ENCODE measurements around the gene RNF40. TPM values are rescaled to one million over a fixed set of nuclear protein-coding genes. Genes with fewer than 3 reads are reported as not detected.

RNF40 gene
- polyA plus RNA-seq, 1 donor (not counting 4 experiments of a cell fraction or from before 2014, with no cell fraction given) = 52.7 TPM

- Histone ChIP-seq H3K27me3 (ENCODE audit: control insufficient read depth, extremely low read depth, insufficient read depth, low read length) (no peaks in the 10 kb centered on the region), H3K27ac (ENCODE audit: control insufficient read depth, insufficient read depth, low read length) (no peak overlapping the region), H3K9me3 (ENCODE audit: control insufficient read depth, low read depth, low read length) (no peaks in the 10 kb centered on the region), H3K9me1 (ENCODE audit: control insufficient read depth, extremely low read depth, insufficient read depth, low read length) (no peaks in the 10 kb centered on the region), H3K4me2 (ENCODE audit: control insufficient read depth, extremely low read depth, insufficient read depth, low read depth, low read length) (no peak overlapping the region), H3K4me3 (ENCODE audit: control insufficient read depth in 2 of 3, extremely low read depth in 1 of 3, insufficient read depth in 2 of 3, low read depth in 1 of 3, low read length in 3 of 3) (no peak overlapping the region), H3K4me1 (ENCODE audit: control insufficient read depth, extremely low read depth, insufficient read depth, low read length) (no peaks in the 10 kb centered on the region), H4K20me1 (ENCODE audit: control insufficient read depth, extremely low read depth, insufficient read depth, low read length) (no peaks in the 10 kb centered on the region), H3K9ac (ENCODE audit: control insufficient read depth, extremely low read depth, insufficient read depth, low read length) (no peak overlapping the region), H3K36me3 (ENCODE audit: control insufficient read depth in 2 of 2, extremely low read depth in 1 of 2, insufficient read depth in 2 of 2, low read length in 2 of 2) (peaks cover 55 to 60% of the 10 kb centered on the region in 2 experiments), H3K79me2 (ENCODE audit: control insufficient read depth, insufficient read depth, low read length) (peaks cover 35% of the 10 kb centered on the region), H2AFZ (ENCODE audit: control insufficient read depth, low read length) (no peak overlapping the region)
- FAIRE-seq = no peak
- TF ChIP-seq EZH2 (IDR thresholded peaks at IDR 0.05; ENCODE audit: low read length) (no peak), CTCF (optimal IDR thresholded peaks at IDR 0.05 in 1 of 3, IDR thresholded peaks at IDR 0.05 in 1 of 3, conservative IDR thresholded peaks at IDR 0.05 in 1 of 3; ENCODE audit: extremely low read depth in 1 of 3, insufficient read depth in 2 of 3, low read length in 3 of 3) (no peak)
- dilution Hi-C loops (cut with MboI; ENCODE audit: extremely low pct_ligation_motif_present, low sequenced_read_pairs) = no loop called here
- DNase-seq (ENCODE audit: low read depth, low spot score) = no peak
These were observed 36.7 kb upstream of the RNF40 start for GRCh38 chr16:30725418-30725792.

DNA sequence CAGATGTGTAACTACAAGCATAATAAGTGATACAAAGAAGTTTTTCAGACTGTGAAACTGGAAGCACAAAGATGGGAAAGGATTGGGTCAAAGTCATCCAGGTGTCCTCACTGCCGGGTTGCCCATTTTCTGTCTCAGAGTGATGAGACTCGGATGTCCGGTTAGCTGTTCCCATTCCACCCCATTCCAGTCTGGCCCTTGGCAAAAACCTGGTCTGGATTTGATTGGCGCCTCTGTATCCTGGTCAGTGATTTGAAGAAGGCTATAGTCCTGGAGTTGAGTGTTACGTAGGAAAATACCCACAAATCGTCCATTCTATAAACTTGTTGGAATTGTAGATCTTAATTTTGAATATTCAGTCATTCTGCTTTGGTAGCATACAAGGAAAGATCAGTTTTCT is 33.8 kb upstream of the RNF40 start:
- no peak overlapping the region for H3K27ac ChIP-seq (ENCODE audit: control insufficient read depth, insufficient read depth, low read length)
- no peak overlapping the region for H3K9ac ChIP-seq (ENCODE audit: control insufficient read depth, extremely low read depth, insufficient read depth, low read length)
- no peak for FAIRE-seq
- H3K4me2 ChIP-seq (ENCODE audit: control insufficient read depth, extremely low read depth, insufficient read depth, low read depth, low read length) = no peak overlapping the region
- H2AFZ ChIP-seq (ENCODE audit: control insufficient read depth, low read length) = no peak overlapping the region
- no peaks in the 10 kb centered on the region for H3K9me1 ChIP-seq (ENCODE audit: control insufficient read depth, extremely low read depth, insufficient read depth, low read length)
- peaks cover 8% of the 10 kb centered on the region for H3K4me1 ChIP-seq (ENCODE audit: control insufficient read depth, extremely low read depth, insufficient read depth, low read length)
- dilution Hi-C loops (cut with MboI; ENCODE audit: extremely low pct_ligation_motif_present, low sequenced_read_pairs) = no loop called here
- peaks cover 43 to 47% of the 10 kb centered on the region in 2 experiments for H3K36me3 ChIP-seq (ENCODE audit: control insufficient read depth in 2 of 2, extremely low read depth in 1 of 2, insufficient read depth in 2 of 2, low read length in 2 of 2)
- TF ChIP-seq CTCF (optimal IDR thresholded peaks at IDR 0.05 in 1 of 3, IDR thresholded peaks at IDR 0.05 in 1 of 3, conservative IDR thresholded peaks at IDR 0.05 in 1 of 3; ENCODE audit: extremely low read depth in 1 of 3, insufficient read depth in 2 of 3, low read length in 3 of 3) (no peak), EZH2 (IDR thresholded peaks at IDR 0.05; ENCODE audit: low read length) (no peak)
- DNase-seq (ENCODE audit: low read depth, low spot score) = no peak
- no peaks in the 10 kb centered on the region for H4K20me1 ChIP-seq (ENCODE audit: control insufficient read depth, extremely low read depth, insufficient read depth, low read length)
- H3K9me3 ChIP-seq (ENCODE audit: control insufficient read depth, low read depth, low read length) = no peaks in the 10 kb centered on the region
- peaks cover 30% of the 10 kb centered on the region for H3K79me2 ChIP-seq (ENCODE audit: control insufficient read depth, insufficient read depth, low read length)
- no peaks in the 10 kb centered on the region for H3K27me3 ChIP-seq (ENCODE audit: control insufficient read depth, extremely low read depth, insufficient read depth, low read length)
- no peak overlapping the region for H3K4me3 ChIP-seq (ENCODE audit: control insufficient read depth in 2 of 3, extremely low read depth in 1 of 3, insufficient read depth in 2 of 3, low read depth in 1 of 3, low read length in 3 of 3)

Data from keratinocyte (primary cell).